Measurements from ENCODE around the gene TCAF1. TPM values are rescaled to one million over a fixed set of nuclear protein-coding genes. Genes with fewer than 3 reads are reported as not detected.
"Not testable (repeated sequence)": the region's sequence is repeated elsewhere in the genome, so short reads cannot be mapped to it uniquely, and the experiment has no call there.

The TCAF1 gene
- total RNA-seq, 2 experiments from 2014 or later: 10.4 to 11.2 TPM

GRCh38 chr7:143806664-143807071, 95.3 kb downstream of the TCAF1 start:
- POLR2A ChIA-PET, CTCF ChIA-PET: not testable (repeated sequence)

Other genes starting within 250 kb of the TCAF1 start
- under 1 TPM; 0.36 to 0.52 TPM for gene CTAGE6, start 144.5 kb downstream of the TCAF1 start, total RNA-seq
- gene OR2F2, start 33.1 kb upstream of the TCAF1 start, total RNA-seq: not detected
- gene OR2F1, start 52.7 kb upstream of the TCAF1 start, total RNA-seq: not detected
- gene OR6B1, start 98.1 kb upstream of the TCAF1 start, total RNA-seq: not detected
- not detected for gene OR2A5, start 146.8 kb upstream of the TCAF1 start, total RNA-seq
- not detected for gene OR2A25, start 167.6 kb upstream of the TCAF1 start, total RNA-seq
- gene OR2A12, start 184.1 kb upstream of the TCAF1 start, total RNA-seq: not detected
- gene OR2A2, start 207.4 kb upstream of the TCAF1 start, total RNA-seq: not detected
- gene OR2A14, start 221.0 kb upstream of the TCAF1 start, total RNA-seq: not detected

All from activated CD8-positive, alpha-beta memory T cell treated with anti-CD3 and anti-CD28 coated beads for 36 hours (primary cell).